CD14-positive monocyte (primary cell): ENCODE data around the gene ZNF418. TPM values are rescaled to one million over a fixed set of nuclear protein-coding genes. Genes with fewer than 3 reads are reported as not detected.
"Not testable (repeated sequence)": the region's sequence is repeated elsewhere in the genome, so short reads cannot be mapped to it uniquely, and the experiment has no call there.

Source experiments
- DNase-seq, 3 donors: peaks; one replicate each; pipeline ENCODE4 v3.0.0-alpha.2; 2011 to 2022
- H2AFZ ChIP-seq: 2 replicates; pipeline ENCODE4 v1.6.0; 2012; ENCODE audit warnings: mild to moderate bottlenecking, low read depth, low read length, inconsistent platforms; ENCODE audit not compliant: insufficient read depth, poor library complexity, severe bottlenecking
- H3K27ac ChIP-seq, 2 donors: 1 replicate in 1 of 2; 2 replicates in 1 of 2; pipeline ENCODE4 v1.5.1; 2012 to 2013; ENCODE audit warnings: low read length in 2 of 2, control low read depth in 1 of 2, inconsistent platforms in 1 of 2, low read depth in 1 of 2, mild to moderate bottlenecking in 1 of 2
- H3K27me3 ChIP-seq, 2 donors: one replicate each; pipeline versions ENCODE4 v1.6.0 to v1.6.1; 2011 to 2013; ENCODE audit warnings: low read length in 2 of 2; ENCODE audit not compliant: control insufficient read depth in 2 of 2, insufficient read depth in 2 of 2
- H3K36me3 ChIP-seq, 2 donors: replicated peaks in 1 of 2; 1 replicate in 1 of 2; 2 replicates in 1 of 2; pipeline versions ENCODE4 v1.5.1 to v1.6.1; 2012 to 2013; ENCODE audit warnings: low read length in 2 of 2, control low read depth in 1 of 2, inconsistent platforms in 1 of 2, mild to moderate bottlenecking in 1 of 2; ENCODE audit not compliant: insufficient read depth in 2 of 2, control insufficient read depth in 1 of 2
- H3K4me1 ChIP-seq, 2 donors: 1 replicate in 1 of 2; 2 replicates in 1 of 2; pipeline versions ENCODE4 v1.5.1 to v1.6.1; 2012 to 2013; ENCODE audit warnings: low read length in 2 of 2, control low read depth in 1 of 2, inconsistent platforms in 1 of 2, mild to moderate bottlenecking in 1 of 2, moderate library complexity in 1 of 2; ENCODE audit not compliant: insufficient read depth in 2 of 2, control insufficient read depth in 1 of 2
- H3K4me2 ChIP-seq: replicated peaks from 2 replicates; pipeline ENCODE3; 2012; ENCODE audit warnings: low read length, moderate library complexity, mild to moderate bottlenecking; ENCODE audit not compliant: poor library complexity, severe bottlenecking; ENCODE audit errors: extremely low read depth
- H3K4me3 ChIP-seq, 3 experiments: fragments of 200-600 bp in 1 of 3; sonication (generic) in 1 of 3; replicated peaks in 1 of 3; 1 replicate in 2 of 3; 2 replicates in 1 of 3; pipeline ENCODE4 v1.5.1; 2011 to 2013; ENCODE audit warnings: low read length in 3 of 3, mild to moderate bottlenecking in 3 of 3, control low read depth in 2 of 3, low read depth in 2 of 3, inconsistent platforms in 1 of 3, moderate library complexity in 1 of 3
- H3K79me2 ChIP-seq: 2 replicates; pipeline ENCODE4 v1.6.0; 2012; ENCODE audit warnings: mild to moderate bottlenecking, control low read depth, inconsistent platforms, low read length, moderate library complexity; ENCODE audit not compliant: insufficient read depth
- H3K9ac ChIP-seq: 2 replicates; pipeline ENCODE4 v1.6.0; 2017; ENCODE audit warnings: low read length, mild to moderate bottlenecking; ENCODE audit not compliant: insufficient read depth, poor library complexity, severe bottlenecking
- H3K9me3 ChIP-seq, 2 donors: replicated peaks in 1 of 2; 1 replicate in 1 of 2; 2 replicates in 1 of 2; pipeline versions ENCODE4 v1.5.1 to v1.6.1; 2012 to 2013; ENCODE audit warnings: low read length in 2 of 2, control low read depth in 1 of 2; ENCODE audit not compliant: control insufficient read depth in 1 of 2, insufficient read depth in 1 of 2
- H4K20me1 ChIP-seq: 2 replicates; pipeline ENCODE4 v1.6.0; 2012; ENCODE audit warnings: mild to moderate bottlenecking, low read length, control low read depth, moderate library complexity; ENCODE audit not compliant: insufficient read depth
- H3K27ac Mint-ChIP-seq, 7 donors: one replicate each; pipeline ENCODE4 v1.8.0; 2020; ENCODE audit warnings: mild to moderate bottlenecking in 7 of 7, mixed read lengths in 7 of 7, moderate library complexity in 6 of 7, inconsistent platforms in 2 of 7
- H3K27me3 Mint-ChIP-seq, 3 donors: one replicate each; pipeline ENCODE4 v1.8.0; 2021 to 2022; ENCODE audit warnings: low read depth in 3 of 3, mild to moderate bottlenecking in 3 of 3, mixed read lengths in 3 of 3, moderate library complexity in 3 of 3, inconsistent platforms in 1 of 3
- H3K36me3 Mint-ChIP-seq, 2 donors: one replicate each; pipeline ENCODE4 v1.8.0; 2020; ENCODE audit warnings: mixed read lengths in 2 of 2, inconsistent platforms in 1 of 2, mild to moderate bottlenecking in 1 of 2
- H3K4me1 Mint-ChIP-seq: one replicate; pipeline ENCODE4 v1.8.0; 2020; ENCODE audit warnings: mild to moderate bottlenecking, mixed read lengths
- H3K4me3 Mint-ChIP-seq, 2 donors: one replicate each; pipeline ENCODE4 v1.8.0; 2020; ENCODE audit warnings: mild to moderate bottlenecking in 2 of 2, mixed read lengths in 2 of 2, moderate library complexity in 1 of 2
- H3K9me3 Mint-ChIP-seq, 7 donors: one replicate each; pipeline ENCODE4 v1.8.0; 2020 to 2022; ENCODE audit warnings: mixed read lengths in 7 of 7, mild to moderate bottlenecking in 6 of 7, moderate library complexity in 6 of 7, inconsistent platforms in 2 of 7
- WGBS: methylation state at CpG from one replicate; pipeline ENCODE4 v1.1.5; 2013; ENCODE audit warnings: missing lambda C conversion rate; ENCODE audit not compliant: insufficient coverage; 5-methylcytosine and 5-hydroxymethylcytosine counted together
- intact Hi-C, 2 donors: fragments of 100-400 bp; cut with micrococcal nuclease; formaldehyde crosslinking; loops; one replicate each; pipeline versions ENCODE4 v1.15.0 to v1.15.1; 2023
- polyA plus RNA-seq, 3 donors: library from polyadenylated mRNA; depleted of rRNA in 1 of 3; unstranded in 2 of 3; stranded (reverse) in 1 of 3; fragments of 300-500 nt in 2 of 3; fragments of >200 nt in 1 of 3; fragmentation: Illumina TruSeq in 2 of 3; gene quantifications; 1 replicate in 2 of 3; 2 replicates in 1 of 3; pipeline ENCODE4 v1.2.3, GENCODE V29; 2012 to 2021
- TF ChIP-seq, protein P1 (sequence below): fragments of 200-600 bp; IDR thresholded peaks from one replicate; pipeline ENCODE4 v1.8.0; 2022; ENCODE audit warnings: antibody characterized with exemption, mild to moderate bottlenecking

ZNF418 gene
- polyA plus RNA-seq, 3 donors, result 0.74 to 1.4 TPM; not detected in 1

DNA sequence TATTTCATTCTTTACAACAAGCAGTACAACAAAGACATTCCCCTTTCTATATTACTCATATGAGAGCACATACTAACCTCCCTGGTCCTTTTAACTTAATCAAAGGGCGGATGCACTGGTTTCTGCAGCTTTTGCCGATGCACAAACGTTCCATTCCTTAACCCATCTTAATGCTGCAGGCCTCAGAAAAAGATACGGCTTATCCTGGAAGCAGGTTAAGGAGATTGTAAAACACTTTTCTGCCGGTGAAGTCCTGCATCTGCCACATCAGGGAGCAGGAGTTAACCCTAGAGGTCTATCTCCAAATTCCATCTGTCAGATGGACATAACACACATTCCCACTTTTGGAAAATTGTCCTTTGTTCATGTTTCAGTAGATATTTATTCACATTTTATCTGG is 34.9 kb downstream of the ZNF418 start:
- H3K4me1 Mint-ChIP-seq, result peaks cover 7% of the 10 kb centered on the region
- Histone ChIP-seq H3K4me2 (no peak overlapping the region), H3K4me1 (no peaks in the 10 kb centered on the region), H3K9ac (no peak overlapping the region), H3K36me3 (no peaks in the 10 kb centered on the region), H3K9me3 (peaks cover 0 to 12% of the 10 kb centered on the region in 2 donors), H4K20me1 (no peaks in the 10 kb centered on the region), H3K27me3 (no peaks in the 10 kb centered on the region), H3K4me3 (no peak overlapping the region), H2AFZ (no peak overlapping the region), H3K27ac (no peak overlapping the region), H3K79me2 (no peaks in the 10 kb centered on the region)
- intact Hi-C loops, result loop anchor here in 1 of 2 donors (5.0 kb wide), 1 partner anchor 163 kb away; no protein-coding TSS in a partner anchor
- H3K27me3 Mint-ChIP-seq, result peaks cover 0 to 1% (median 0%) of the 10 kb centered on the region in 3 donors
- DNase-seq, result no peak
- 100% methylated on average over 2 of the region's 5 CpGs for WGBS
- no peak overlapping the region for H3K27ac Mint-ChIP-seq
- TF ChIP-seq, protein P1, sequence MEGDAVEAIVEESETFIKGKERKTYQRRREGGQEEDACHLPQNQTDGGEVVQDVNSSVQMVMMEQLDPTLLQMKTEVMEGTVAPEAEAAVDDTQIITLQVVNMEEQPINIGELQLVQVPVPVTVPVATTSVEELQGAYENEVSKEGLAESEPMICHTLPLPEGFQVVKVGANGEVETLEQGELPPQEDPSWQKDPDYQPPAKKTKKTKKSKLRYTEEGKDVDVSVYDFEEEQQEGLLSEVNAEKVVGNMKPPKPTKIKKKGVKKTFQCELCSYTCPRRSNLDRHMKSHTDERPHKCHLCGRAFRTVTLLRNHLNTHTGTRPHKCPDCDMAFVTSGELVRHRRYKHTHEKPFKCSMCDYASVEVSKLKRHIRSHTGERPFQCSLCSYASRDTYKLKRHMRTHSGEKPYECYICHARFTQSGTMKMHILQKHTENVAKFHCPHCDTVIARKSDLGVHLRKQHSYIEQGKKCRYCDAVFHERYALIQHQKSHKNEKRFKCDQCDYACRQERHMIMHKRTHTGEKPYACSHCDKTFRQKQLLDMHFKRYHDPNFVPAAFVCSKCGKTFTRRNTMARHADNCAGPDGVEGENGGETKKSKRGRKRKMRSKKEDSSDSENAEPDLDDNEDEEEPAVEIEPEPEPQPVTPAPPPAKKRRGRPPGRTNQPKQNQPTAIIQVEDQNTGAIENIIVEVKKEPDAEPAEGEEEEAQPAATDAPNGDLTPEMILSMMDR, result no peak
- peaks cover 6 to 27% of the 10 kb centered on the region in 2 donors for H3K36me3 Mint-ChIP-seq
- no peak overlapping the region for H3K4me3 Mint-ChIP-seq
- peaks cover 0 to 8% (median 2%) of the 10 kb centered on the region in 7 donors for H3K9me3 Mint-ChIP-seq

DNA sequence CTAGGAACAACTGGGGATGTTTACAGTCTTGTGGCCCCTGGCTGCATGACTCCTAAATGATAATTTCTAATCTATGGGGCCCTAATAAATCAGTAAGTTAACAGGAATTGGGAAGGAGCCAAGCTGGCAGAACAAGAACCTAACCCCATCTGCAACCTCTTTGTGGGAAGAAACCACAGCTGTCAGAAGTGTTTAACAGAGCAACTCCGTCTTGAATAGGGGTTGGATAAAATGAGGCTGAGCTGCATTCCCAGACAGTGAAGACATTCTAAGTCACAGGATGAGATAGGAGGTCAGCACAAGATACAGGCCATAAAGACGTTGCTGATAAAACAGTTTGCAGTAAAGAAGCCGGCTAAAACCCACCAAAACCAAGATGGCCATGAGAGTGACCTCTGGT is 44.5 kb downstream of the ZNF418 start:
- H3K9me3 ChIP-seq, result peaks cover 46 to 56% of the 10 kb centered on the region in 2 donors
- H3K4me2 ChIP-seq, H3K27me3 ChIP-seq, H3K27me3 Mint-ChIP-seq, H3K4me3 Mint-ChIP-seq, H3K27ac ChIP-seq, DNase-seq, H3K79me2 ChIP-seq, H2AFZ ChIP-seq, H3K27ac Mint-ChIP-seq, intact Hi-C loops, H3K9ac ChIP-seq, H3K4me3 ChIP-seq, H4K20me1 ChIP-seq, H3K36me3 ChIP-seq: not testable (repeated sequence)
- Mint-ChIP-seq H3K36me3 (peaks cover 13 to 19% of the 10 kb centered on the region in 2 donors), H3K4me1 (peaks cover 22% of the 10 kb centered on the region), H3K9me3 (peaks cover 22 to 78% (median 66%) of the 10 kb centered on the region in 7 donors)
- peaks cover 12 to 14% of the 10 kb centered on the region in 2 donors for H3K4me1 ChIP-seq
- 84% methylated on average over 2 of the region's 3 CpGs for WGBS
